HepG2 (cell line): ENCODE results near the gene MCM6. TPM values are rescaled to one million over a fixed set of nuclear protein-coding genes. Genes with fewer than 3 reads are reported as not detected.

ENCODE experiments used
- CSRNP2 ChIP-seq: sonication (generic); formaldehyde crosslinking; conservative IDR thresholded peaks from 2 replicates; pipeline ENCODE4 v1.8.0; 2022; ENCODE audit warnings: low read depth, missing genetic modification reagents
- CTCF ChIP-seq: sonication (generic); formaldehyde crosslinking; IDR thresholded peaks from 2 replicates; pipeline ENCODE4 v1.5.0; 2020; ENCODE audit warnings: mild to moderate bottlenecking, missing genetic modification reagents, moderate library complexity
- ETV5 ChIP-seq: IDR thresholded peaks from 2 replicates; pipeline ENCODE4 v1.6.1; 2018; ENCODE audit warnings: missing biosample characterization, missing genetic modification reagents, inconsistent platforms, borderline replicate concordance
- GMEB2 ChIP-seq: IDR thresholded peaks from 2 replicates; pipeline ENCODE4 v1.6.1; 2016; ENCODE audit warnings: missing biosample characterization, missing genetic modification reagents, low read depth
- HNRNPK ChIP-seq: fragments of 200-400 bp; formaldehyde crosslinking; IDR thresholded peaks from 2 replicates; pipeline ENCODE4 v1.6.1; 2018; ENCODE audit warnings: low read length, low read depth, moderate library complexity, mild to moderate bottlenecking; ENCODE audit not compliant: poor library complexity, severe bottlenecking
- RARG ChIP-seq: sonication (generic); formaldehyde crosslinking; IDR thresholded peaks from 2 replicates; pipeline ENCODE4 v1.4.0; 2020; ENCODE audit warnings: low read depth, mild to moderate bottlenecking, missing genetic modification reagents
- RFXAP ChIP-seq: sonication (generic); formaldehyde crosslinking; IDR thresholded peaks from 2 replicates; pipeline ENCODE4 v1.4.0; 2020; ENCODE audit warnings: missing genetic modification reagents, borderline replicate concordance
- SP5 ChIP-seq: IDR thresholded peaks from 2 replicates; pipeline ENCODE4 v1.6.1; 2016; ENCODE audit warnings: low read depth, borderline replicate concordance
- STAG1 ChIP-seq: sonication (generic); formaldehyde crosslinking; IDR thresholded peaks from 2 replicates; pipeline ENCODE4 v1.4.0; 2020; ENCODE audit warnings: missing genetic modification reagents
- XRCC5 ChIP-seq: fragments of 200-400 bp; formaldehyde crosslinking; optimal IDR thresholded peaks from 2 replicates; pipeline ENCODE3; 2017; ENCODE audit warnings: mild to moderate bottlenecking, low read length
- ZBTB8A ChIP-seq: sonication (generic); formaldehyde crosslinking; IDR thresholded peaks from 2 replicates; pipeline ENCODE4 v1.4.0; 2020; ENCODE audit warnings: mild to moderate bottlenecking, low read depth, missing genetic modification reagents, borderline replicate concordance
- ZZZ3 ChIP-seq: sonication (generic); formaldehyde crosslinking; IDR thresholded peaks from 2 replicates; pipeline ENCODE4 v1.4.0; 2020; ENCODE audit warnings: missing genetic modification reagents, mild to moderate bottlenecking, borderline replicate concordance
- polyA plus RNA-seq, 8 experiments: library from polyadenylated mRNA; depleted of rRNA in 3 of 8; stranded (reverse) in 7 of 8; unstranded in 1 of 8; fragments of >200 nt; fragmentation: Illumina TruSeq in 4 of 8; extraction: Trizol in 4 of 8; gene quantifications; 2 replicates each; pipeline versions ENCODE4 v1.2.1 to v1.2.3, GENCODE V29; 2011 to 2016; ENCODE audit warnings: low read depth in 4 of 8, missing spikeins in 1 of 8, mixed read lengths in 1 of 8; ENCODE audit not compliant: insufficient read depth in 1 of 8
- total RNA-seq, 5 experiments: library from RNA; depleted of rRNA; stranded (reverse); fragments of >200 nt; fragmentation: Illumina TruSeq; extraction: Trizol; gene quantifications; 2 replicates each; pipeline ENCODE4 v1.2.3, GENCODE V29; 2016; ENCODE audit warnings: low read depth in 1 of 5
- TF ChIP-seq, protein P1 (sequence below): sonication (generic); formaldehyde crosslinking; IDR thresholded peaks from 2 replicates; pipeline ENCODE4 v1.4.0; 2020; ENCODE audit warnings: mild to moderate bottlenecking, missing genetic modification reagents
- TF ChIP-seq, protein P2 (sequence below): sonication (generic); formaldehyde crosslinking; IDR thresholded peaks from 2 replicates; pipeline ENCODE4 v1.5.0; 2020; ENCODE audit warnings: missing genetic modification reagents, mild to moderate bottlenecking, borderline replicate concordance

The MCM6 gene
- total and polyA plus RNA-seq, 2 of the 13 experiments (the other 11 are each of a cell fraction or from before 2014, with no cell fraction given) = 9.7 to 18.7 TPM

- no peak for TF ChIP-seq CSRNP2 (CRISPR knock-in tag)
- TF ChIP-seq, protein P1, sequence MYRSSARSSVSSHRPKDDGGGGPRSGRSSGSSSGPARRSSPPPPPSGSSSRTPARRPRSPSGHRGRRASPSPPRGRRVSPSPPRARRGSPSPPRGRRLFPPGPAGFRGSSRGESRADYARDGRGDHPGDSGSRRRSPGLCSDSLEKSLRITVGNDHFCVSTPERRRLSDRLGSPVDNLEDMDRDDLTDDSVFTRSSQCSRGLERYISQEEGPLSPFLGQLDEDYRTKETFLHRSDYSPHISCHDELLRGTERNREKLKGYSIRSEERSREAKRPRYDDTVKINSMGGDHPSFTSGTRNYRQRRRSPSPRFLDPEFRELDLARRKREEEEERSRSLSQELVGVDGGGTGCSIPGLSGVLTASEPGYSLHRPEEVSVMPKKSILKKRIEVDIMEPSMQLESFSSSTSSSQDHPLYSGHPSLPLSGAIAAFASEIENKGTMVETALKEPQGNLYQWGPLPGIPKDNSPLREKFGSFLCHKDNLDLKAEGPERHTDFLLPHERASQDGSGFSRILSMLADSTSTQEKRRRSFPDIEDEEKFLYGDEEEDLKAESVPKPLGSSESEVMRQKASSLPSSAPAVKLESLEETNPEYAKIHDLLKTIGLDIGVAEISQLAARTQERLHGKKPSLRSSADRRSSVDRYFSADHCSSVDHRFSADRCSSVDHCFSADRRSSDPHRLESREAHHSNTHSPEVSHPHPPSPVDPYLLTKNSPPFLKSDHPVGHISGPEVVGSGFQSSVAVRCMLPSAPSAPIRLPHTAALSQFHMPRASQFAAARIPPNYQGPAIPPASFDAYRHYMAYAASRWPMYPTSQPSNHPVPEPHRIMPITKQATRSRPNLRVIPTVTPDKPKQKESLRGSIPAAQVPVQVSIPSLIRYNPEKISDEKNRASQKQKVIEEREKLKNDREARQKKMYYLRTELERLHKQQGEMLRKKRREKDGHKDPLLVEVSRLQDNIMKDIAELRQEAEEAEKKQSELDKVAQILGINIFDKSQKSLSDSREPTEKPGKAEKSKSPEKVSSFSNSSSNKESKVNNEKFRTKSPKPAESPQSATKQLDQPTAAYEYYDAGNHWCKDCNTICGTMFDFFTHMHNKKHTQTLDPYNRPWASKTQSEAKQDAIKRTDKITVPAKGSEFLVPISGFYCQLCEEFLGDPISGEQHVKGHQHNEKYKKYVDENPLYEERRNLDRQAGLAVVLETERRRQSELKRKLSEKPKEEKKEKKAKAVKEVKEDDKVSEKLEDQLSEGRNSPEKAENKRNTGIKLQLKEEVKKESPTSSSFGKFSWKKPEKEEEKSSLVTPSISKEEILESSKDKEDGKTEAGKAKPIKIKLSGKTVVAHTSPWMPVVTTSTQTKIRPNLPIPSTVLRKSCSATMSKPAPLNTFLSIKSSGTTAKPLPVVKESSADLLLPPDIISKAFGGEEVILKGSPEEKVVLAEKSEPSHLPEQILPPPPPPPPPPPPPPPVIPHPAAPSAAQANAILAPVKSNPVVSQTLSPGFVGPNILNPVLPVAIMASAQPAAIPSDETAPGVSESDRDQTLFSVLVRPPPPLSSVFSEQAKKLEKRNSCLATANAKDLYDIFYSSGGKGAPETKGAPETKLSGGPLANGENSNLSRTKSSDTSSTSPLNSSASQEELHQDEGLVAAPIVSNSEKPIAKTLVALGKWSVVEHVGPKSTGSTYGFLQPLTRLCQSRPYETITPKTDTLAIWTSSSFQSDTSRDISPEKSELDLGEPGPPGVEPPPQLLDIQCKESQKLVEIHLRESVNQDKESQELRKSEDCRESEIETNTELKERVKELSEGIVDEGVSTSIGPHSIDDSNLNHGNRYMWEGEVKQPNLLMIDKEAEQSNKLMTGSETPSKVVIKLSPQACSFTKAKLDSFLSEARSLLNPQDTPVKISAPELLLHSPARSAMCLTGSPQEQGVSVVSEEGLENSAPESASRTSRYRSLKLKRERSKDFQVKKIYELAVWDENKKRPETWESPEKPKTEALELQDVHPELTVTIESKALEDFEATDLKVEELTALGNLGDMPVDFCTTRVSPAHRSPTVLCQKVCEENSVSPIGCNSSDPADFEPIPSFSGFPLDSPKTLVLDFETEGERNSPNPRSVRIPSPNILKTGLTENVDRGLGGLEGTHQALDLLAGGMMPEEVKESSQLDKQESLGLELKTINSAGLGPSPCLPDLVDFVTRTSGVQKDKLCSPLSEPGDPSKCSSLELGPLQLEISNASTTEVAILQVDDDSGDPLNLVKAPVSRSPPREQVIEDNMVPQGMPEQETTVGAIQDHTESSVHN (CRISPR knock-in tag) = no peak
- TF ChIP-seq ZBTB8A (CRISPR knock-in tag) = no peak
- TF ChIP-seq RFXAP (CRISPR knock-in tag) = no peak
- peak; percentile 63 for TF ChIP-seq STAG1
- TF ChIP-seq GMEB2 (CRISPR knock-in tag) = no peak
- peak; percentile 74 for TF ChIP-seq CTCF
- TF ChIP-seq SP5 (CRISPR knock-in tag) = no peak
- no peak for TF ChIP-seq ZZZ3
- no peak for TF ChIP-seq ETV5 (CRISPR knock-in tag)
- no peak for TF ChIP-seq HNRNPK
- TF ChIP-seq, protein P2, sequence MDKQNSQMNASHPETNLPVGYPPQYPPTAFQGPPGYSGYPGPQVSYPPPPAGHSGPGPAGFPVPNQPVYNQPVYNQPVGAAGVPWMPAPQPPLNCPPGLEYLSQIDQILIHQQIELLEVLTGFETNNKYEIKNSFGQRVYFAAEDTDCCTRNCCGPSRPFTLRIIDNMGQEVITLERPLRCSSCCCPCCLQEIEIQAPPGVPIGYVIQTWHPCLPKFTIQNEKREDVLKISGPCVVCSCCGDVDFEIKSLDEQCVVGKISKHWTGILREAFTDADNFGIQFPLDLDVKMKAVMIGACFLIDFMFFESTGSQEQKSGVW (CRISPR knock-in tag) = no peak
- TF ChIP-seq XRCC5 = no peak
- no peak for TF ChIP-seq RARG
These were observed 57.2 kb downstream of the MCM6 start (continued) for GRCh38 chr2:135818937-135819610.
